ENCODE results near the gene LNX1.

GRCh38 chr4:53527326-53527725, 64.0 kb downstream of the LNX1 start:
- TF ChIP-seq, protein P1, sequence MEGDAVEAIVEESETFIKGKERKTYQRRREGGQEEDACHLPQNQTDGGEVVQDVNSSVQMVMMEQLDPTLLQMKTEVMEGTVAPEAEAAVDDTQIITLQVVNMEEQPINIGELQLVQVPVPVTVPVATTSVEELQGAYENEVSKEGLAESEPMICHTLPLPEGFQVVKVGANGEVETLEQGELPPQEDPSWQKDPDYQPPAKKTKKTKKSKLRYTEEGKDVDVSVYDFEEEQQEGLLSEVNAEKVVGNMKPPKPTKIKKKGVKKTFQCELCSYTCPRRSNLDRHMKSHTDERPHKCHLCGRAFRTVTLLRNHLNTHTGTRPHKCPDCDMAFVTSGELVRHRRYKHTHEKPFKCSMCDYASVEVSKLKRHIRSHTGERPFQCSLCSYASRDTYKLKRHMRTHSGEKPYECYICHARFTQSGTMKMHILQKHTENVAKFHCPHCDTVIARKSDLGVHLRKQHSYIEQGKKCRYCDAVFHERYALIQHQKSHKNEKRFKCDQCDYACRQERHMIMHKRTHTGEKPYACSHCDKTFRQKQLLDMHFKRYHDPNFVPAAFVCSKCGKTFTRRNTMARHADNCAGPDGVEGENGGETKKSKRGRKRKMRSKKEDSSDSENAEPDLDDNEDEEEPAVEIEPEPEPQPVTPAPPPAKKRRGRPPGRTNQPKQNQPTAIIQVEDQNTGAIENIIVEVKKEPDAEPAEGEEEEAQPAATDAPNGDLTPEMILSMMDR (IDR thresholded peaks at IDR 0.05): no peak
- no peak for TF ChIP-seq EZH2phosphoT487 (IDR thresholded peaks at IDR 0.05)

Data from neural progenitor cell (in vitro differentiated cells).